ENCODE results near the gene FCGR1A.
"Not testable (repeated sequence)": the region's sequence is repeated elsewhere in the genome, so short reads cannot be mapped to it uniquely, and the experiment has no call there.

The FCGR1A gene

DNA sequence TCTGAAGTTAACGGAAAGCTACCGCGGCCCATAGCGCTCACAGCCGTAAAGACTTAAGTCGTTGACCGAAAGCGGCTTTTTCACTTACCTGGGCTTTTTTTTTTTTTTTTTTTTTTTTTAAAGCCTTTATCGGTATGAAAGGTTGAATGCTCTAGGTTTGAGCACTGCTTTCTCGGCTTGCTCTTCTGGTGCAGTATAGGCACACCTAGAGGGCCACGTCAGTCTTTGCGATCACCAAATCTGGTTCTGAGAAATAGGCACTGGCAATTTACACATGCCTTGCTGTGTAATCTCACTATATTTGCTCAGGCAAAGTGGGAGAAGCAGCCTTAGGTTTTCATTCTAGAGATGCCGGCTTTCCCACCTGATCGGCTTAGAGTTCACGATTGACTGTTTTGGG lies 50.6 kb downstream of the FCGR1A start:
- DNase-seq (ENCODE audit: low read depth): not testable (repeated sequence)

DNA sequence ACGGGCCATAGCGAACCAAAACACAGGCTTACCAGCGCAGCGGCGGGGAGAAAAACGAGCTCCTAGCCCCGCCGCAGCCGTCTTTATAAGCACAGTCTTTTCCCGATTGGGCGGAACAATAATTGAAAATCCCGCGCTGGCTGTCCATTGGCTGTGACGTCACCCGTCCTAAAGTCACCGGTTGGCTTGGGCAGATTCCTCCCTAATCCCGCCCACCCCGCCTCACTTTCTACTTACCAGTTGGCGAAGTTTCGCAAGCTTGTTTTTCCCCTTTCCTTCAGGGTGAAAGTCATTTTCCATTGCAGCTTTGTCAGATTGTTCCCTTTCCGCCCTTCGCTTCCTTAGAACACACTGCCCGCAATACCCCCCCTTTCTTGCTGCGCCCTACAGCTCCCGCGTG lies 58.7 kb downstream of the FCGR1A start:
- DNase-seq (ENCODE audit: low read depth): not testable (repeated sequence)
